Measurements from ENCODE around the gene NR2F1. TPM values are rescaled to one million over a fixed set of nuclear protein-coding genes. Genes with fewer than 3 reads are reported as not detected.

Gene NR2F1
- total RNA-seq, 1 experiment from 2014 or later = not detected

DNA sequence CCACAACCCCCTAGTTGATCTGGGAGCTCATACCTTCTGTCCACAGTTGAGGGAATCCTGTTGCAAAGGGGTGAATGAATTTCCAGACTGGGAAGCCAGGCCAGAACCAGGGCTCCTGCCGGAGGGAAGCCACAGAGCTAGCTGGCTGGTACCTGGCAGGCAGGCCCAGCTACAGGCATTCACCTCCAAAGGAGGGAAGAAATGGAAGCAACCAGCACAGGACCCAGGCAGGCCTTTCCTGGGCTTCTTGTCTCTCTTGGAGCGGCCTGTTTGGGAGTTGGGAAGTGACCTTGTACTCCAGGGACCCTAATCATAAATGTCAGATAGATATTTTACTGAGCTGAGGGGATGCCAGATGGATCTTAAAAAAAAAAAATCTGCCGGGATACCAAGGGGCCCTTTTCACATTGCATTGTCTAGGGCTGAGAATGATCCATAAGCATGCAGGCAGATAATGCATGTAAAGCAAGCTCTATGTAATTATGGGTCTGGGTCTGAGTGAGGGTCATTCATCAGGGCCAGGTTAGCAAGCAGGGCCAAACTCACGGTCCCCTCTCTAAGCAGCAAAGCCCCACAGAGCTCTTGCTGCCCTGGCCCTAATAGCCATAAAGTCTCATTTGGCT, 8.4 kb downstream of the NR2F1 start:
- no peaks in the 10 kb centered on the region for H3K4me1 ChIP-seq (ENCODE audit: insufficient read depth, low read length)
- H3K9ac ChIP-seq (ENCODE audit: extremely low read depth, insufficient read length, low read length) = no peak overlapping the region
- H3K79me1 ChIP-seq (ENCODE audit: insufficient read depth, low read depth, low read length, poor library complexity, severe bottlenecking) = no peaks in the 10 kb centered on the region
- H3T11ph ChIP-seq (ENCODE audit: low read length) = no peak overlapping the region
- no peaks in the 10 kb centered on the region for H3K79me2 ChIP-seq (ENCODE audit: insufficient read depth, low read length)
- H2BK20ac ChIP-seq (ENCODE audit: low read depth, low read length, poor library complexity, severe bottlenecking) = no peak overlapping the region
- H3K23me2 ChIP-seq (ENCODE audit: insufficient read length, low read depth, low read length, poor library complexity, severe bottlenecking) = peaks cover 2% of the 10 kb centered on the region
- H4K8ac ChIP-seq (replicated peaks; ENCODE audit: insufficient read length, low read depth, low read length) = no peak overlapping the region
- peaks cover 97% of the 10 kb centered on the region for H3K27me3 ChIP-seq (ENCODE audit: insufficient read depth, low read length)
- H3K27me3 Mint-ChIP-seq (ENCODE audit: low read depth) = peaks cover 18% of the 10 kb centered on the region
- H3K18ac ChIP-seq (ENCODE audit: insufficient read length, low read depth, low read length) = no peak overlapping the region
- no peak overlapping the region for H3K4me3 Mint-ChIP-seq
- no peak overlapping the region for H3K56ac ChIP-seq (ENCODE audit: insufficient read length, low read depth, low read length)
- H3K4ac ChIP-seq (ENCODE audit: low read depth, low read length) = no peak overlapping the region
- H2AK5ac ChIP-seq (ENCODE audit: insufficient read length, low read length) = no peak overlapping the region
- H2BK12ac ChIP-seq (ENCODE audit: insufficient read length, low read depth, low read length) = no peak overlapping the region
- no peak overlapping the region for H3K27ac ChIP-seq (ENCODE audit: insufficient read length, low read depth, low read length)
- no peaks in the 10 kb centered on the region for H3K9me3 ChIP-seq (ENCODE audit: control insufficient read depth, low read depth, low read length)
- H2BK5ac ChIP-seq (ENCODE audit: insufficient read length, low read length) = no peak overlapping the region
- no peak overlapping the region for H2BK15ac ChIP-seq (ENCODE audit: low read depth, low read length)
- H3K4me1 Mint-ChIP-seq = peaks cover 18 to 45% of the 10 kb centered on the region in 2 experiments
- DNase-seq = no peak
- no peak overlapping the region for H2AFZ ChIP-seq (ENCODE audit: low read length)
- H2BK120ac ChIP-seq (ENCODE audit: low read depth, low read length, poor library complexity, severe bottlenecking) = no peak overlapping the region
- no peak overlapping the region for H3K14ac ChIP-seq (ENCODE audit: insufficient read depth, low read length)
- no peak overlapping the region for H4K5ac ChIP-seq (ENCODE audit: insufficient read length, low read depth, low read length)
- no peak overlapping the region for H4K91ac ChIP-seq (ENCODE audit: insufficient read length, low read depth, low read length)
- peaks cover 0 to 2% (median 0%) of the 10 kb centered on the region in 3 experiments; a peak in 2 of 7 replicates for H3K36me3 Mint-ChIP-seq (ENCODE audit: insufficient read depth in 1 of 3, low read depth in 3 of 3)
- H4K20me1 ChIP-seq (ENCODE audit: control insufficient read depth, insufficient read depth, insufficient read length) = no peaks in the 10 kb centered on the region
- no peak overlapping the region for H3K27ac Mint-ChIP-seq
- H3K9me3 Mint-ChIP-seq = peaks cover 4 to 18% of the 10 kb centered on the region in 2 experiments; a peak in 4 of 5 replicates
- no peak overlapping the region for H3K23ac ChIP-seq (ENCODE audit: insufficient read length, low read depth, low read length)
- H3K4me2 ChIP-seq (ENCODE audit: insufficient read depth, insufficient read length, low read length) = no peak overlapping the region
- no CpG with 5 or more reads among the region's 4 CpGs for WGBS (ENCODE audit: extremely low coverage, insufficient read length, low lambda C conversion rate)
- TF ChIP-seq, protein P1, sequence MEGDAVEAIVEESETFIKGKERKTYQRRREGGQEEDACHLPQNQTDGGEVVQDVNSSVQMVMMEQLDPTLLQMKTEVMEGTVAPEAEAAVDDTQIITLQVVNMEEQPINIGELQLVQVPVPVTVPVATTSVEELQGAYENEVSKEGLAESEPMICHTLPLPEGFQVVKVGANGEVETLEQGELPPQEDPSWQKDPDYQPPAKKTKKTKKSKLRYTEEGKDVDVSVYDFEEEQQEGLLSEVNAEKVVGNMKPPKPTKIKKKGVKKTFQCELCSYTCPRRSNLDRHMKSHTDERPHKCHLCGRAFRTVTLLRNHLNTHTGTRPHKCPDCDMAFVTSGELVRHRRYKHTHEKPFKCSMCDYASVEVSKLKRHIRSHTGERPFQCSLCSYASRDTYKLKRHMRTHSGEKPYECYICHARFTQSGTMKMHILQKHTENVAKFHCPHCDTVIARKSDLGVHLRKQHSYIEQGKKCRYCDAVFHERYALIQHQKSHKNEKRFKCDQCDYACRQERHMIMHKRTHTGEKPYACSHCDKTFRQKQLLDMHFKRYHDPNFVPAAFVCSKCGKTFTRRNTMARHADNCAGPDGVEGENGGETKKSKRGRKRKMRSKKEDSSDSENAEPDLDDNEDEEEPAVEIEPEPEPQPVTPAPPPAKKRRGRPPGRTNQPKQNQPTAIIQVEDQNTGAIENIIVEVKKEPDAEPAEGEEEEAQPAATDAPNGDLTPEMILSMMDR (conservative IDR thresholded peaks at IDR 0.05) = no peak
